Caki2 (cell line): ENCODE measurements around the gene TLL1. TPM values are rescaled to one million over a fixed set of nuclear protein-coding genes. Genes with fewer than 3 reads are reported as not detected.

Experiments used
- DNase-seq: peaks from one replicate; pipeline ENCODE4 v3.0.0-alpha.2; 2015; ENCODE audit warnings: low read depth
- in situ Hi-C: cut with HindIII; loops from 2 replicates; pipeline ENCODE4 v1.10.0; 2016; ENCODE audit warnings: low sequenced_read_pairs, low pct_unique_long_range_greater_than_20kb, mixed read lengths
- total RNA-seq: library from RNA; depleted of rRNA; stranded (reverse); fragments of >200 nt; shearing (Covaris generic); gene quantifications from 2 replicates; pipeline ENCODE4 v1.2.3, GENCODE V29; 2014; ENCODE audit warnings: low replicate concordance

TLL1 gene
- total RNA-seq, 1 experiment from 2014 or later = 10.3 TPM

DNA sequence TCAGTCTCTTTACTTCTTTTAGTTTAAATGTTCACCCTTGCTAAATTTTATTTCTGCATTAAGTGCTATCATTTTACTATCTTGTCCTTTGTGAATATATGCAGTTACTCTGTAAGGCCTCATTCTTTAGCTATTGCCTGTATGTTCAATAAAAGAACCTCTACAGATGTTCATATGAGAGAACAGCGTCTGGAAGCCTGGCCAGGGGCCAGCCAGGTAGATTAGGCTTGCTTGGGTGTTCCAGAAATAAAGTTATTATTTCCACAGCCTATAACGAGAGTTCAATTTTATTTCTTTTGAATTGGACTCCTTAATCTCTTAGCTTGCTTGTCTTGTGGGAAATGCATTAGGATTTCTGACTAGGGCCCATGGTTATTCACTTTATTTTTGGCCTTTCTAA lies 214.5 kb downstream of the TLL1 start:
- DNase-seq = no peak
- in situ Hi-C loops = no loop called here

DNA sequence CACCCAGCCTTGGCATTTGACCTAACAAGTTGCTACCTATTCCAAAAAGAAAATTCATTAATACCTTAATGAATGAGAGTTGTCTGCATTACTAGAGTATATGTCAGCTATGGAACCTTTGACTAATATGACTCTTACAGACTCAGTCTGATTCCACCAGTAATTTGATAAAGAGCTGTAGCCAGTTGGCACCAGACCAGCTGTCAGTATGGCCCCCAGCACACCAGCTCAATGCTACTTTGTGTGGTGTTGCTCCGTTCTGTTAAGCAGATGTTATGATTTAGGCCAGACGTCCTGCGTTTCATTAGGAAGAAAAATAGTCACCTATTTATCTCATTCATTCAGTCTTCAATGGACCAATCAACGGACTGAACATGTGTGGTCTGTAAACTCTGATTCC lies 215.5 kb downstream of the TLL1 start:
- in situ Hi-C loops = no loop called here
- no peak for DNase-seq

DNA sequence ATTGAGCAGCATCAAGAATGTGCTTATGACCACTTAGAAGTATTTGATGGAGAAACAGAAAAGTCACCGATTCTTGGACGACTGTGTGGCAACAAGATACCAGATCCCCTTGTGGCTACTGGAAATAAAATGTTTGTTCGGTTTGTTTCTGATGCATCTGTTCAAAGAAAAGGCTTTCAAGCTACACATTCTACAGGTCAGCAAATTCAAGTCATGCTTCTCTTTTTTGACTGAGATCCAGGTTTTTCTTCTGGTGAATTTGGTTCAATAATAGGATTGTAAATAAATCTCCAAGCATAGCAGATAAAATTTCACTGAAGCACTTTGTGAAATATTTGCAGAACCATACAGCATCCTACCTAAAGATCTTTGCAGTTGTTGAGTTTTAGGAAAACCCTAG lies 218.1 kb downstream of the TLL1 start:
- in situ Hi-C loops = no loop called here
- no peak for DNase-seq

DNA sequence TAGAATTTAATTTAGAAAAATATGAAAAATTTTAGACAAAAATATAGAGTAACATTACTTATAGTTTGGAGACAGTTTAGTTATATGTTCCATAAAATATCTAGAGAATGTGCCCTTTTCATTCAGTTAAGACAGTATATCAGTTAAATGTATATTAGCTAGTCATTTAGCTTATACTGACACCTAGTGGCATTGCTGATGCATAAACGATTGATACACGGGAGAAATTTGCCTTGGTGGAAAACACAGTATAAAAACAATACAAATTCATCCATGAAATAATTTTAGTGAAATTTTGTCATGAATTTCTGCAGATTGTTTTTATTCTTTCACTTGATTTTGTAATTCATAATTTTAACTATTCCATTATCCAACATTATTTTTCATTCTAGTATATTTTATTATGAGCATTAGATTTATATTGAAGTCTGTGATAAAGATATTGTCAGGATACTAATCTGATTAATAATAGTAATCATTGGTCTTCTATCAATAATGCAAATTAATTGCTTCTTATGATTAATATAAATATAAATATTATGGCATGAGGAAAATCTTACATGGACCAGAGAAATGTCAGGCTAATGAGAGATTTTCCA lies 219.0 kb downstream of the TLL1 start:
- in situ Hi-C loops = no loop called here
- DNase-seq = peak; percentile 3

DNA sequence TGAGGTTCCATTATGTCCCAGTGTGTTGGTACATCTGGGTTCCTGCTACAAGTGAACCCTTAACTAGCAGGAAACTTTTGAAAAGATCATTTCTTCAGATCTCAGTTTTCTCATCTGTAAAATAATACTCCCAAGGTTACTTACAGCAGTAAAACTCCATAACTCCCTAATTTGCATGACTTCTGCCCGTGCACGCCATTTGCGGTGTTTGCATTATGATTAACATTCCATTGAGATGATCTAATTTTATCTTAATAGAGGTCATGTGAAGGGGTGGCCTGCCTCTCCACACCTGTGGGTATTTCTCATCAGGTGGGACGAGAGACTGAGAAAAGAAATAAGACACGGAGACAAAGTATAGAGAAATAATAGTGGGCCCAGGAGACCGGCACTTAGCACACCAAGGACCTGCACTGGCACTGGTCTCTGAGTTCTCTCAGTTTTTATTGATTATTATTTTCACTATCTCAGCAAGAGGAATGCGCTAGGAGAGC lies 219.8 kb downstream of the TLL1 start:
- DNase-seq = no peak
- in situ Hi-C loops = no loop called here

DNA sequence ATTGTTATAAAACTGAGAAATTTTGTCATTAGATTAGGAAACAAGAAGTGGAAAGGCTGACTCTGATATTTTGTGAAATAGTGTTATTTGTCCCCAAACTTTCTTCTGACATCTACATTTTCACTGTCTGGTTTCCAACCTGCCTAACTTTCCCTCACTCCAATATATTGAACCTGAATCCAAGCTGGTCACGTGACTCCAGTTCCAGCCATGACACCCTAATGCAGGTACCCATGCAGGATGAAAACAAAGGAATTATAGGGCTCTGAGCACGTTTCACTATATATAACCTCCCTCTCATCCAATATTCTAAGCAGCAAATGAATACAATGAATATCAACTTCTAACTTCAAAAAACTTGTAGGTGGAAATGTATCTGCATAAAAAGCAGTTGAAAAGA lies 231.6 kb downstream of the TLL1 start:
- no peak for DNase-seq
- in situ Hi-C loops = no loop called here

DNA sequence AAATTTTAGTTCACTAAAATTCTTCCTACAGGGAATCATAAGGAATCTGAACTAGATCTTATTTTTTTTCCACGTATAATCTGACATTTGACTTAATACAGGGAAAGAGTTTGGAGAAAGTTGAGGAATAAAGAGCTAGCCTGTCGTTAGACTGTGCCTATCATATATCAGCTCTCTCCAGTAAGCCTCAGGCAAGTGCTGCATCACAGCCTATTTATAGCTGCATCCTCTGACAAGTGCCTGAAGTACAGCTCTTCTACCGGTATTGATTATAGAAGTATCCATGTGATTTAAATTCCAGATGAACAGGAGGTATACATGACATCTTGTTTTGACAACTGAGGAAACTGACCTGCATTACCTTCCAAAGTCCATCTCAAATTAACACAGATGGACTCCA lies 248.9 kb downstream of the TLL1 start:
- no peak for DNase-seq
- in situ Hi-C loops = no loop called here

DNA sequence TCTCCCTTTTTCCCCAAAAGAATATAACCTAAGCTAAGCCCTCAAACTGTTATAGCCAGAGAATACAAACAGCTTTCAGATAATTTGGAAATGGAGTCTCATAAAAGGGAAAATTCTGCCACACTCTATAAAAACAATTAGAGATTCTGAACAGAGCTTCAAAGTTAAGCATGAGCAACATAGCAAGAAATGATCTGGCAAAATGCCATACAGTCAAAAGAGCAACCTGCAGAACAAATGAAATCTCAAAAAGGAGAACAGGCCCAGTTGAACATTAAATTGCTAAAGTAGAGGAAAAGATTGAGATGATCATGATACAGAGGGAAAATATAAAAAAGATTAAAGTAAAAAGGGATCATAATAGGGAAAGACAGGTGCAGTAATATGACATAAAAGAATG lies 250.5 kb downstream of the TLL1 start:
- in situ Hi-C loops = no loop called here

DNA sequence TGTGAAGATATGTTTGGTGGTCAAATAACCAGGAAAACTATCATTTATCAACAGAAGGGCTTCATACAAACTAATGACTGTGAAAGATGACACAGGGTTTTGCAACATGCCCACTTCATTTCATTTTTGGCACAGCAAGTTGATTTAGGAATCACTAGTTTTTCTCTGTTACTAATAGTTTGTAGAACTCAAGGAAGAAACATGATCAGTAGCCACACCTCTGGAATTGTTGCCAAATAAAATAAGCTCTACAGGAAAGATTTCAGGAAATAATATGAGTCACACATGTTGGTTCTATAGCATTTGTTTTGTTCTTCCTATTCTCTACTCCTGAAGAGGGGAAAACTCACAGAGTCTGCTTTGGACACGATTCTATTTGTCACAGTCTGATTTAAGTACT lies 255.4 kb downstream of the TLL1 start:
- no peak for DNase-seq
- in situ Hi-C loops = no loop called here

More for the DNA sequence above, 250.5 kb downstream of the TLL1 start:
- no peak for DNase-seq

DNA sequence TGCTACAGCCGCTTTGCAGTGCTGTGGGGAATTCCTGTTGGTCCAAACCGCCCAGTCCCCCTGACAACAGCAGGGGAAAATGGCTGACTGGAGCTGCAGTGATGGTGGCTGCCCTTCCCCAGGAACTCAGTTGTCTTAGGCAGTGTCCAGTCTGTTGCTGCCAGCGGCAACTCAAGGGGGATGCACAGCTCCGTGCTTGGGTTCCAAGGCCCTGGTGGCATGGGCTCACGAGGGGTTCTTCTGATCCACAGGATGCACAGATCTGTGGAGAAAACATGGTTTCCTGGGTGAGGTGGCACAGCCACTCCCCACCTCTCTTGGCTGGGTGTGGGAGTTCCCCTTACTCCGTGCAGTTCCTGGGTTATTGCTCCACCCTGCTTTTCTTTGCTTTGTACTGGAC lies 261.2 kb downstream of the TLL1 start:
- in situ Hi-C loops = no loop called here
- no peak for DNase-seq

DNA sequence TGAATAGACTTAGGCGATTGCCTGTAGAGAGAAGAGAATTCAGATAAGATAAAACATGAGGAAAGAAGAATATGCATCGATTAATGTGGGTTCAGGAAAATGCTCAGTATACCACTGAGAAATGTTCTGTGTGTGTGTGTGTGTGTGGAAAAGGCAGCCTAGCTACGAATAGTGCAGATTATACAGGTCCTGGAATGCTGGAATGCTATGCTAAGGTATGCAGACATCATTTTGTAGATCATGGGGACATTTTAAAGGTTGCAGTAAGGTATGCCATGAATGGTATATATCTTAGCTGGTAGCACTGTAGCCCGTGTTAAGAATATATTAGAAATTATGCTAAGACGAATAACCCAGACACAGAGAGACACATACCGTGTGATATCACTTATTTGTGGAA lies 267.9 kb downstream of the TLL1 start:
- in situ Hi-C loops = no loop called here
- no peak for DNase-seq

DNA sequence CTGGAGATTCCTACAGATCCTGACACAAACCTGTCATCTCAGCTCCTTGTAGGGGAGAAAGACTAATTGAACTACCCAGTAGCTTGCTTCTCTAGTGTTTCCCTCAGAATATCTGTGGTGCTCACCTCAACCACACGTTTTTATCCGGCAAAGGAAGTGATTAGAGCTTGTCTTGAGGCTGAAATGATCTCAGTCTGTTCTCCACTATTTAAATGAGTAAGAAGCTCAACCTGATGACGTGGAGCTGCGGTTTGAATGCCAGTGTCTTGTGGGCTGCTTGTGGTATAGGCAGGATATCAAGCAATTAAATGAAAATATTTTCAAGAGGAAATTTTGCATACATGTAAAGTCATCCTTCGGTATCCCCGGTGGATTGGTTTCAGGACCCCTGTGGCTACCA lies 270.2 kb downstream of the TLL1 start:
- DNase-seq = no peak
- in situ Hi-C loops = no loop called here

DNA sequence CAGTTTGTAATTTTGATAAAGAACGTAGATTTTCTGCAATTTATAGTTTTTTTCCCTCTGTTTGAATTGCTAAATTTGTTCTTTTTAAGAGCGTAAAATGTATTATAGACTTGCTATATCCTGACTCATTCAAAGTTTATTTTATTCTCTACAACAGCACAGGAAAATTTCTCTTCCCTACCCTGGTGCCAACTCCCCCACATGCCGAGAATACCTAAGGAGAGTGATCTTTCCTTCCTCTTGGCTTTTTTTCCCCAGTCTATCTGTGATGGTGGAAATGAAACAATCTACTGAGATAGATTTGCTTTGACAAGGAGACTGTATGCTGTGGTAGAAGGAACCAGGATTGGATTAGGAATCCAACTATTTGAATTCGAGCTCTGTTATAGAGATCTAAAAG lies 271.6 kb downstream of the TLL1 start:
- in situ Hi-C loops = no loop called here
- DNase-seq = no peak

DNA sequence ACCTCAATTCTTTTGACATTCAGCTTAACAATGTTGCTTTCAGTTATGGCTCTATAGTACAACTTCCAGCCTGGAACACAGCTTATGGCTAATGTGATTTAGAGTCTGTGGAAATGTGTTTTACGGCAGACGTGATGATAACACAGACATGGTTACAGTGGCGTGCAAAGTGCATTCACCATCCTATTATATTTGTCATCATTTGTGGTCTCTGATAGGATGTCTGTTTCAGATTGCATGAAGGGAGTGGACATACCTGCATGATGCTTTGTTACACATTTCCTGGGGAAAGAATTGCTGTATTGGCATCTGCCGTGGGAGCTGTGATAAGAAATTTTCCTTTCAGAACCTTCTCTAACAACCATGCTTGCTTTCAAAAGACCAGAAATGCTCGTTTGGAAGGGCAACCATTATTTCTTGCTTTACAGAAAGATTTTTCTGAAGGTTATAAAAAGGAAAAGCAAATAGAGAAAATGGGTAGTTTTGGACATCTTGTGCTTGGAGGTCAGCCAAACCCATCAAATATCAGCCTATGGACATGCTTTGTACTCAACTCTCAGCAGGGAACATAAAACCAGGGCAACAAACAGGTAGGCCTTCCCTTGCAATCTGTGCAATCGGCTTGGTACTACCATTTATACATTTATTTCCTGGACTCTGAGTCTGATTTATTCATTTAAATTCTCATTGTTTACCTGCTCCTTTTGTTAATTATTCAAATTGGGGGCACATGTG lies 273.9 kb downstream of the TLL1 start:
- DNase-seq = no peak

More for the DNA sequence above, 273.9 kb downstream of the TLL1 start:
- in situ Hi-C loops = no loop called here
